Measurements from ENCODE around the gene PCDHB10. TPM values are rescaled to one million over a fixed set of nuclear protein-coding genes. Genes with fewer than 3 reads are reported as not detected.
"Not testable (repeated sequence)": the region's sequence is repeated elsewhere in the genome, so short reads cannot be mapped to it uniquely, and the experiment has no call there.

Gene PCDHB10
- total and polyA plus RNA-seq, 8 donors: 0.30 to 1.5 (median 0.63) TPM

GRCh38 chr5:141213656-141214339 lies 21.6 kb downstream of the PCDHB10 start, which contains the start of gene PCDHB13:
Gene PCDHB13 (plus strand): TSS chr5:141213919. CDS start chr5:141214124, 205 bp downstream.
- H3K27ac ChIP-seq; FAIRE-seq; H3K4me1 ChIP-seq; H3K9me3 ChIP-seq; H3K36me3 ChIP-seq; intact Hi-C loops (cut with DNase I); H3K27me3 ChIP-seq: not testable (repeated sequence)
- H3K4me3 ChIP-seq: peak within 1 kb of the TSS in 2 of 4 donors; percentile 10 to 21
- ATAC-seq (peak; percentile 80 to 95 (median 93)), DNase-seq (peak; percentile 43 to 75 (median 73))
- TF ChIP-seq CTCF (IDR thresholded peaks at IDR 0.05): peak in 1 of 4 donors; percentile 27
- WGBS, 2 donors: 7% methylated on average over 12 to 14 of the region's 18 CpGs

- H3K9me3 ChIP-seq: not testable (repeated sequence)
These were observed 22.4 kb downstream of the PCDHB10 start for GRCh38 chr5:141214583-141214982.

GRCh38 chr5:141215504-141215903 lies 23.4 kb downstream of the PCDHB10 start:
- H3K27ac ChIP-seq; ATAC-seq; DNase-seq; H3K4me1 ChIP-seq; FAIRE-seq; H3K4me3 ChIP-seq; intact Hi-C loops (cut with DNase I); H3K36me3 ChIP-seq; H3K27me3 ChIP-seq; H3K9me3 ChIP-seq: not testable (repeated sequence)
- WGBS, 2 donors: 28 to 40% methylated on average over 24 to 35 of the region's 40 CpGs

More at GRCh38 chr5:141214583-141214982, 22.4 kb downstream of the PCDHB10 start:
- H3K4me1 ChIP-seq; H3K27me3 ChIP-seq; H3K36me3 ChIP-seq; FAIRE-seq; H3K4me3 ChIP-seq; H3K27ac ChIP-seq; DNase-seq; intact Hi-C loops (cut with DNase I): not testable (repeated sequence)
- 50 to 67% methylated on average over 9 to 11 of the region's 12 CpGs for WGBS, 2 donors
- ATAC-seq: peak in 2 of 4 donors; percentile 14 to 48

- WGBS, 2 donors: 38 to 42% methylated on average over 7 to 19 of the region's 26 CpGs
- FAIRE-seq; H3K4me1 ChIP-seq; H3K27me3 ChIP-seq; H3K4me3 ChIP-seq; H3K36me3 ChIP-seq; ATAC-seq; DNase-seq; H3K9me3 ChIP-seq; H3K27ac ChIP-seq; intact Hi-C loops (cut with DNase I): not testable (repeated sequence)
These were observed 23.9 kb downstream of the PCDHB10 start for GRCh38 chr5:141216035-141216434.

GRCh38 chr5:141223112-141223783 lies 31.1 kb downstream of the PCDHB10 start, which contains the start of gene PCDHB14:
Gene PCDHB14 (plus strand): TSS chr5:141223343. CDS start chr5:141223506, 163 bp downstream.
- TF ChIP-seq CTCF (IDR thresholded peaks at IDR 0.05): no peak
- Histone ChIP-seq H3K4me3 (peak within 1 kb of the TSS in 1 of 4 donors; percentile 7), H3K27me3 (no peaks in the 10 kb centered on the region), H3K27ac (no peak within 1 kb of the TSS), H3K9me3 (peaks cover 0 to 19% (median 4%) of the 10 kb centered on the region in 4 donors), H3K4me1 (no peaks in the 10 kb centered on the region), H3K36me3 (no peaks in the 10 kb centered on the region)
- ATAC-seq: peak in 3 of 4 donors; percentile 45 to 75 (median 65)
- WGBS, 2 donors: 28 to 36% methylated on average over 15 of the region's 15 CpGs
- FAIRE-seq: no peak
- intact Hi-C loops (cut with DNase I): no loop called here
- no peak for DNase-seq

- intact Hi-C loops (cut with DNase I): not testable (repeated sequence)
- WGBS, 2 donors: 15 to 21% methylated on average over 28 to 35 of the region's 40 CpGs
These were observed 32.7 kb downstream of the PCDHB10 start for GRCh38 chr5:141224844-141225243.

GRCh38 chr5:141225421-141225820 lies 33.3 kb downstream of the PCDHB10 start:
- 30% methylated on average over 20 to 30 of the region's 30 CpGs for WGBS, 2 donors
- H3K4me3 ChIP-seq; DNase-seq; ATAC-seq; intact Hi-C loops (cut with DNase I); FAIRE-seq; H3K27me3 ChIP-seq; H3K36me3 ChIP-seq; H3K4me1 ChIP-seq; H3K27ac ChIP-seq: not testable (repeated sequence)
- peaks cover 0 to 19% (median 4%) of the 10 kb centered on the region in 4 donors for H3K9me3 ChIP-seq

More at GRCh38 chr5:141224844-141225243, 32.7 kb downstream of the PCDHB10 start:
- H3K27ac ChIP-seq, H3K27me3 ChIP-seq, H3K4me3 ChIP-seq, DNase-seq, H3K4me1 ChIP-seq, H3K36me3 ChIP-seq, ATAC-seq, FAIRE-seq: not testable (repeated sequence)
- H3K9me3 ChIP-seq: peaks cover 0 to 19% (median 4%) of the 10 kb centered on the region in 4 donors

Measured in pancreas (tissue), 10 donors.